Gastrocnemius medialis (tissue), 4 donors: ENCODE data around the gene DNAJC11. TPM values are rescaled to one million over a fixed set of nuclear protein-coding genes. Genes with fewer than 3 reads are reported as not detected.

ENCODE experiments used
- ATAC-seq, 2 donors: fragments of 150-250 bp; one replicate each; pipeline ENCODE4 v1.9.1; 2016
- DNase-seq, 2 donors: peaks; one replicate each; pipeline ENCODE4 v3.0.0-alpha.2; 2019
- H3K27ac ChIP-seq, 4 donors: fragments of 200-600 bp; sonication (generic); 1 replicate in 1 of 4; 2 replicates in 3 of 4; pipeline ENCODE4 v1.5.1; 2016 to 2018; ENCODE audit warnings: mild to moderate bottlenecking in 2 of 4, moderate library complexity in 1 of 4
- H3K27me3 ChIP-seq, 3 donors: fragments of 200-600 bp; sonication (generic) in 2 of 3; 1 replicate in 1 of 3; 2 replicates in 2 of 3; pipeline versions ENCODE4 v1.5.1 to v1.6.0; 2016 to 2019; ENCODE audit warnings: mild to moderate bottlenecking in 1 of 3, moderate library complexity in 1 of 3
- H3K36me3 ChIP-seq, 2 donors: fragments of 200-600 bp; sonication (generic) in 1 of 2; one replicate each; pipeline ENCODE4 v1.5.1; 2017 to 2018
- H3K4me1 ChIP-seq, 2 donors: fragments of 200-600 bp; sonication (generic) in 1 of 2; one replicate each; pipeline ENCODE4 v1.5.1; 2016 to 2017; ENCODE audit warnings: mild to moderate bottlenecking in 2 of 2
- H3K4me3 ChIP-seq, 4 donors: fragments of 200-600 bp; sonication (generic) in 3 of 4; 1 replicate in 1 of 4; 2 replicates in 3 of 4; pipeline ENCODE4 v1.5.1; 2016 to 2019; ENCODE audit warnings: mild to moderate bottlenecking in 2 of 4
- H3K9me3 ChIP-seq, 3 donors: fragments of 200-600 bp; sonication (generic) in 2 of 3; 1 replicate in 1 of 3; 2 replicates in 2 of 3; pipeline ENCODE4 v1.5.1; 2016 to 2019
- POLR2A ChIP-seq, 2 donors: fragments of 450-650 bp; IDR thresholded peaks; one replicate each; pipeline ENCODE4 v1.6.1; 2017; ENCODE audit warnings: antibody characterized with exemption in 2 of 2, mild to moderate bottlenecking in 2 of 2, moderate library complexity in 2 of 2
- in situ Hi-C, 4 donors: fragments of 200-750 bp; cut with MboI; loops; one replicate each; pipeline versions ENCODE4 v1.15.0 to v1.8.0; 2017; ENCODE audit warnings: low sequenced_read_pairs in 4 of 4
- intact Hi-C: fragments of 100-400 bp; cut with DNase I; formaldehyde crosslinking; loops from one replicate; pipeline ENCODE4 v1.15.1; 2023; ENCODE audit warnings: low total_unique reads
- total RNA-seq, 4 donors: library from RNA; depleted of rRNA; stranded (reverse); fragments of >200 nt; gene quantifications; one replicate each; pipeline versions ENCODE4 v1.1.0 to v1.2.3, GENCODE V29; 2016
- TF ChIP-seq, protein P1 (sequence below), 5 experiments: fragments of 450-650 bp in 3 of 5; fragments of 200-600 bp in 2 of 5; sonication (generic) in 2 of 5; IDR thresholded peaks in 4 of 5; conservative IDR thresholded peaks in 1 of 5; 1 replicate in 4 of 5; 2 replicates in 1 of 5; pipeline ENCODE4 v1.5.1; 2016 to 2019; ENCODE audit warnings: antibody characterized with exemption in 5 of 5, mild to moderate bottlenecking in 3 of 5, moderate library complexity in 3 of 5

Gene DNAJC11
- total RNA-seq, 4 donors from 2014 or later: 23.3 to 40.7 (median 30.8) TPM

DNA sequence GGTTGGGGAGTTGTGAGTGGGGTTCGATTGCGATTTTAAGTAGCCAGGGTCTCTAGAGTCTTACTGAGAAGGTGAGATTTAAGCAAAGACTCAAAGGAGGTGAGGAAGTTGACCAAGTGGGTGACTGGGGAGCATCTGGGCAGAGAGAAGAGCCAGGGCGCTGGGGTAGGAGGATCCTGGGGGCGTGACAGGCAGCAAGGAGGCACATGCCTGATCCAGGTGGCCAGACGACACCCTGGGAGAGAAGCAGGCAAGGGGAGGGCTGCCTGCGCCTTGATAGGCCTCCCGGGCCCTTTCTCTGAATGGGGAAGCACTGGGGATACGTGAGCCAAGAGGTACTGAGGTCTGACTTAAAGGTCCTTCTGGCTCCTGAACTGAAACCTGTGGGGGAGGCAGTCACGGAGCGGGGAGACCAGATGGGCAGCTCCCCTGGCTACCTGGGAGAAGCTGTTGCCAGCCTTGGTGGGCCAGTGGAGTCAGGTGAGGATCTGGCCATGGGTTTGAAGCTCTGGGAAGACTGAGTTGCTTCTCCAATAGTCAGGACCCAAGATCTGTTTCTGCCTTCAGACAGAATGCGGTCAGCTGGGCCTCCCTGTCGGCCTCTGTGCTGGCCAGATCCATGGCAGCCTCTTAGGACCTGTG is 116.4 kb downstream of the DNAJC11 start:
- intact Hi-C loops (no loop called here), in situ Hi-C loops (loop anchor here in 1 of 4 donors (10.0 kb wide), 1 partner anchor 50 kb away; no protein-coding TSS in a partner anchor)
- Histone ChIP-seq H3K4me3 (no peak overlapping the region), H3K27ac (peak overlapping the region; percentile 98 to 100 (median 100)), H3K9me3 (no peaks in the 10 kb centered on the region), H3K4me1 (peaks cover 41 to 71% of the 10 kb centered on the region in 2 donors), H3K36me3 (peaks cover 0 to 8% of the 10 kb centered on the region in 2 donors), H3K27me3 (no peaks in the 10 kb centered on the region)
- no peak for TF ChIP-seq POLR2A (IDR thresholded peaks at IDR 0.05)
- TF ChIP-seq, protein P1, sequence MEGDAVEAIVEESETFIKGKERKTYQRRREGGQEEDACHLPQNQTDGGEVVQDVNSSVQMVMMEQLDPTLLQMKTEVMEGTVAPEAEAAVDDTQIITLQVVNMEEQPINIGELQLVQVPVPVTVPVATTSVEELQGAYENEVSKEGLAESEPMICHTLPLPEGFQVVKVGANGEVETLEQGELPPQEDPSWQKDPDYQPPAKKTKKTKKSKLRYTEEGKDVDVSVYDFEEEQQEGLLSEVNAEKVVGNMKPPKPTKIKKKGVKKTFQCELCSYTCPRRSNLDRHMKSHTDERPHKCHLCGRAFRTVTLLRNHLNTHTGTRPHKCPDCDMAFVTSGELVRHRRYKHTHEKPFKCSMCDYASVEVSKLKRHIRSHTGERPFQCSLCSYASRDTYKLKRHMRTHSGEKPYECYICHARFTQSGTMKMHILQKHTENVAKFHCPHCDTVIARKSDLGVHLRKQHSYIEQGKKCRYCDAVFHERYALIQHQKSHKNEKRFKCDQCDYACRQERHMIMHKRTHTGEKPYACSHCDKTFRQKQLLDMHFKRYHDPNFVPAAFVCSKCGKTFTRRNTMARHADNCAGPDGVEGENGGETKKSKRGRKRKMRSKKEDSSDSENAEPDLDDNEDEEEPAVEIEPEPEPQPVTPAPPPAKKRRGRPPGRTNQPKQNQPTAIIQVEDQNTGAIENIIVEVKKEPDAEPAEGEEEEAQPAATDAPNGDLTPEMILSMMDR (IDR thresholded peaks at IDR 0.05 in 4 of 5, conservative IDR thresholded peaks at IDR 0.05 in 1 of 5): no peak
- DNase-seq (no peak), ATAC-seq (no peak)

Other genes with a start within 250 kb of the DNAJC11 start
- gene TNFRSF25, start 235.6 kb downstream of the DNAJC11 start, total RNA-seq: 1 to 10 TPM; 1.0 to 4.2 (median 2.7) TPM
- gene PLEKHG5, start 210.1 kb downstream of the DNAJC11 start, total RNA-seq: 1 to 10 TPM; 1.2 to 2.3 (median 1.6) TPM
- gene NOL9, start 147.3 kb downstream of the DNAJC11 start, total RNA-seq: 10 to 100 TPM; 13.6 to 33.0 (median 21.9) TPM
- gene TAS1R1, start 146.5 kb downstream of the DNAJC11 start, total RNA-seq: not detected
- gene ZBTB48, start 121.8 kb downstream of the DNAJC11 start, total RNA-seq: 10 to 100 TPM in 3 of 4 donors, 1 to 10 TPM in 1; 9.3 to 14.5 (median 11.3) TPM
- gene KLHL21, start 98.9 kb downstream of the DNAJC11 start, total RNA-seq: 100 to 1,000 TPM; 176 to 481 (median 267) TPM
- gene PHF13, start 88.1 kb downstream of the DNAJC11 start, total RNA-seq: 1 to 10 TPM; 4.7 to 8.5 (median 5.3) TPM
- 10 to 100 TPM; 16.7 to 31.0 (median 24.2) TPM for gene THAP3, start 76.9 kb downstream of the DNAJC11 start, total RNA-seq
- gene CAMTA1, start 83.6 kb upstream of the DNAJC11 start, total RNA-seq: 100 to 1,000 TPM in 1 of 4 donors, 10 to 100 TPM in 3; 60.5 to 113 (median 70.4) TPM